Activated naive CD8-positive, alpha-beta T cell treated with anti-CD3 and anti-CD28 coated beads, Interleukin-2, amount 10 ng/mL, durations not matched to agents 7 days and 5 days (primary cell): ENCODE data around the gene ST6GALNAC3. TPM values are rescaled to one million over a fixed set of nuclear protein-coding genes. Genes with fewer than 3 reads are reported as not detected.

Source experiments
- ATAC-seq: fragments of 150-1000 bp; cut with Tn5 transposase; one replicate; pipeline ENCODE4 v1.10.0; 2021; ENCODE audit warnings: low read depth, moderate library complexity
- POLR2A ChIA-PET: fragments of 350-600 bp; sonication (Branson Sonifier 250); formaldehyde crosslinking; loops from one replicate; lab custom pipeline; 2021; ENCODE audit warnings: antibody characterized with exemption; lab: Charles Lee
- DNase-seq: peaks from one replicate; pipeline ENCODE4 v3.0.0; 2021
- H3K27ac Mint-ChIP-seq: one replicate; pipeline ENCODE4 v1.8.0; 2022; ENCODE audit warnings: mild to moderate bottlenecking, mixed read lengths
- H3K27me3 Mint-ChIP-seq: one replicate; pipeline ENCODE4 v1.8.0; 2022; ENCODE audit warnings: mild to moderate bottlenecking, moderate library complexity, mixed read lengths
- H3K36me3 Mint-ChIP-seq: one replicate; pipeline ENCODE4 v1.8.0; 2021; ENCODE audit warnings: mild to moderate bottlenecking, mixed read lengths
- H3K4me1 Mint-ChIP-seq: one replicate; pipeline ENCODE4 v1.8.0; 2021; ENCODE audit warnings: mixed read lengths
- H3K4me3 Mint-ChIP-seq: one replicate; pipeline ENCODE4 v1.8.0; 2022; ENCODE audit warnings: mild to moderate bottlenecking, moderate library complexity, mixed read lengths
- H3K9me3 Mint-ChIP-seq: one replicate; pipeline ENCODE4 v1.8.0; 2021; ENCODE audit warnings: mixed read lengths
- total RNA-seq, 2 experiments: library from RNA; stranded (reverse); gene quantifications; one replicate each; pipeline ENCODE4 v1.2.3, GENCODE V29; 2021

ST6GALNAC3 gene
- total RNA-seq, 2 experiments from 2014 or later, result 0.48 to 0.55 TPM

GRCh38 chr1:76053021-76053420, 21.5 kb upstream of the ST6GALNAC3 start:
- H3K36me3 Mint-ChIP-seq, result peaks cover 5% of the 10 kb centered on the region
- ATAC-seq (peak; percentile 65), DNase-seq (no peak)
- POLR2A ChIA-PET, result interaction anchor here (1.0 kb wide), 1 partner anchor 22 kb away, joined by 3 read pairs; the partner anchor contains the start of gene ST6GALNAC3
- H3K27ac Mint-ChIP-seq, result no peak overlapping the region
- no peak overlapping the region for H3K4me3 Mint-ChIP-seq
- peaks cover 11% of the 10 kb centered on the region for H3K27me3 Mint-ChIP-seq
- peaks cover 19% of the 10 kb centered on the region for H3K4me1 Mint-ChIP-seq
- H3K9me3 Mint-ChIP-seq, result peaks cover 5% of the 10 kb centered on the region

GRCh38 chr1:76054359-76054758, 20.2 kb upstream of the ST6GALNAC3 start:
- Mint-ChIP-seq H3K27ac (no peak overlapping the region), H3K4me3 (no peak overlapping the region), H3K36me3 (peaks cover 5% of the 10 kb centered on the region), H3K9me3 (peaks cover 5% of the 10 kb centered on the region), H3K27me3 (peaks cover 6% of the 10 kb centered on the region), H3K4me1 (peaks cover 19% of the 10 kb centered on the region)
- no peak for DNase-seq
- ATAC-seq, result no peak
- POLR2A ChIA-PET, result no interaction called here

GRCh38 chr1:76055987-76056386, 18.6 kb upstream of the ST6GALNAC3 start:
- ATAC-seq (no peak), DNase-seq (no peak)
- H3K27me3 Mint-ChIP-seq, result peaks cover 3% of the 10 kb centered on the region
- H3K36me3 Mint-ChIP-seq, result peaks cover 3% of the 10 kb centered on the region
- POLR2A ChIA-PET, result no interaction called here
- no peak overlapping the region for H3K4me3 Mint-ChIP-seq
- H3K4me1 Mint-ChIP-seq, result peaks cover 19% of the 10 kb centered on the region
- H3K9me3 Mint-ChIP-seq, result peaks cover 5% of the 10 kb centered on the region
- no peak overlapping the region for H3K27ac Mint-ChIP-seq

GRCh38 chr1:76059451-76059850, 15.1 kb upstream of the ST6GALNAC3 start:
- Mint-ChIP-seq H3K36me3 (peaks cover 3% of the 10 kb centered on the region), H3K27me3 (peaks cover 3% of the 10 kb centered on the region)
- DNase-seq, result no peak

GRCh38 chr1:76065270-76065669, 9.3 kb upstream of the ST6GALNAC3 start:
- POLR2A ChIA-PET, result no interaction called here
- H3K9me3 Mint-ChIP-seq, result no peaks in the 10 kb centered on the region
- H3K36me3 Mint-ChIP-seq, result no peaks in the 10 kb centered on the region
- no peak for DNase-seq
- no peaks in the 10 kb centered on the region for H3K4me1 Mint-ChIP-seq
- H3K27me3 Mint-ChIP-seq, result peaks cover 22% of the 10 kb centered on the region
- no peak for ATAC-seq
- no peak overlapping the region for H3K4me3 Mint-ChIP-seq
- H3K27ac Mint-ChIP-seq, result no peak overlapping the region

More at GRCh38 chr1:76059451-76059850, 15.1 kb upstream of the ST6GALNAC3 start:
- no peak overlapping the region for H3K27ac Mint-ChIP-seq
- no peak overlapping the region for H3K4me3 Mint-ChIP-seq
- H3K9me3 Mint-ChIP-seq, result peaks cover 3% of the 10 kb centered on the region
- POLR2A ChIA-PET, result no interaction called here
- ATAC-seq, result no peak
- peaks cover 4% of the 10 kb centered on the region for H3K4me1 Mint-ChIP-seq

GRCh38 chr1:76066394-76066793, 8.2 kb upstream of the ST6GALNAC3 start:
- ATAC-seq, result no peak
- Mint-ChIP-seq H3K36me3 (no peaks in the 10 kb centered on the region), H3K9me3 (no peaks in the 10 kb centered on the region), H3K4me1 (no peaks in the 10 kb centered on the region), H3K27ac (no peak overlapping the region), H3K27me3 (peaks cover 22% of the 10 kb centered on the region), H3K4me3 (no peak overlapping the region)
- no peak for DNase-seq
- POLR2A ChIA-PET, result no interaction called here

GRCh38 chr1:76068542-76068941, 6.0 kb upstream of the ST6GALNAC3 start:
- no peak overlapping the region for H3K27ac Mint-ChIP-seq
- peaks cover under 1% of the 10 kb centered on the region for H3K4me1 Mint-ChIP-seq
- no peaks in the 10 kb centered on the region for H3K36me3 Mint-ChIP-seq
- no peaks in the 10 kb centered on the region for H3K9me3 Mint-ChIP-seq
- no peak for DNase-seq
- H3K27me3 Mint-ChIP-seq, result peaks cover 28% of the 10 kb centered on the region
- ATAC-seq, result no peak
- POLR2A ChIA-PET, result no interaction called here
- no peak overlapping the region for H3K4me3 Mint-ChIP-seq

- no peaks in the 10 kb centered on the region for H3K36me3 Mint-ChIP-seq
- POLR2A ChIA-PET, result no interaction called here
- H3K27me3 Mint-ChIP-seq, result peaks cover 28% of the 10 kb centered on the region
These were observed 5.5 kb upstream of the ST6GALNAC3 start for GRCh38 chr1:76068953-76069561.

GRCh38 chr1:76070538-76070937, 4.0 kb upstream of the ST6GALNAC3 start:
- ATAC-seq, result no peak
- Mint-ChIP-seq H3K36me3 (no peaks in the 10 kb centered on the region), H3K4me1 (peaks cover 13% of the 10 kb centered on the region), H3K27ac (no peak overlapping the region), H3K27me3 (peaks cover 21% of the 10 kb centered on the region), H3K4me3 (no peak overlapping the region), H3K9me3 (no peaks in the 10 kb centered on the region)
- POLR2A ChIA-PET, result no interaction called here
- DNase-seq, result no peak

More at GRCh38 chr1:76068953-76069561, 5.5 kb upstream of the ST6GALNAC3 start:
- no peak for DNase-seq
- peaks cover 2% of the 10 kb centered on the region for H3K4me1 Mint-ChIP-seq
- no peaks in the 10 kb centered on the region for H3K9me3 Mint-ChIP-seq
- H3K27ac Mint-ChIP-seq, result no peak overlapping the region
- no peak for ATAC-seq
- H3K4me3 Mint-ChIP-seq, result no peak overlapping the region

- peaks cover 8% of the 10 kb centered on the region for H3K27me3 Mint-ChIP-seq
- H3K27ac Mint-ChIP-seq, result no peak overlapping the region
- H3K9me3 Mint-ChIP-seq, result no peaks in the 10 kb centered on the region
- H3K4me3 Mint-ChIP-seq, result peak overlapping the region; percentile 17
- peaks cover 21% of the 10 kb centered on the region for H3K4me1 Mint-ChIP-seq
- no peak for DNase-seq
- POLR2A ChIA-PET, result no interaction called here
- no peak for ATAC-seq
- H3K36me3 Mint-ChIP-seq, result no peaks in the 10 kb centered on the region
These were observed 1.1 kb upstream of the ST6GALNAC3 start for GRCh38 chr1:76073481-76073880.

- Mint-ChIP-seq H3K4me3 (peak overlapping the region; percentile 76), H3K27ac (no peak overlapping the region), H3K9me3 (no peaks in the 10 kb centered on the region), H3K27me3 (peaks cover 6% of the 10 kb centered on the region), H3K4me1 (peaks cover 27% of the 10 kb centered on the region), H3K36me3 (peaks cover 3% of the 10 kb centered on the region)
- ATAC-seq, result no peak
- POLR2A ChIA-PET, result interaction anchor here (0.9 kb wide), 1 partner anchor 22 kb away, joined by 3 read pairs; no protein-coding TSS in a partner anchor
- DNase-seq, result no peak
These were observed 593 bp downstream of the ST6GALNAC3 start for GRCh38 chr1:76075188-76075489.

- POLR2A ChIA-PET, result no interaction called here
- Mint-ChIP-seq H3K4me3 (peak overlapping the region; percentile 76), H3K9me3 (no peaks in the 10 kb centered on the region), H3K27ac (no peak overlapping the region), H3K27me3 (peaks cover 6% of the 10 kb centered on the region), H3K4me1 (peaks cover 30% of the 10 kb centered on the region), H3K36me3 (peaks cover 3% of the 10 kb centered on the region)
- no peak for ATAC-seq
- no peak for DNase-seq
These were observed 1.3 kb downstream of the ST6GALNAC3 start for GRCh38 chr1:76075877-76076276.

GRCh38 chr1:76079475-76080227, 5.1 kb downstream of the ST6GALNAC3 start:
- no peak for ATAC-seq
- H3K27ac Mint-ChIP-seq, result peak overlapping the region; percentile 24
- H3K27me3 Mint-ChIP-seq, result no peaks in the 10 kb centered on the region
- DNase-seq, result no peak
- H3K9me3 Mint-ChIP-seq, result no peaks in the 10 kb centered on the region
- H3K36me3 Mint-ChIP-seq, result peaks cover 3% of the 10 kb centered on the region
- H3K4me3 Mint-ChIP-seq, result no peak overlapping the region
- POLR2A ChIA-PET, result no interaction called here
- peaks cover 25% of the 10 kb centered on the region for H3K4me1 Mint-ChIP-seq

GRCh38 chr1:76080552-76081079, 6.1 kb downstream of the ST6GALNAC3 start:
- H3K27ac Mint-ChIP-seq, result no peak overlapping the region
- H3K36me3 Mint-ChIP-seq, result peaks cover 3% of the 10 kb centered on the region
- no peaks in the 10 kb centered on the region for H3K9me3 Mint-ChIP-seq
- peaks cover 16% of the 10 kb centered on the region for H3K4me1 Mint-ChIP-seq
- no peak overlapping the region for H3K4me3 Mint-ChIP-seq
- POLR2A ChIA-PET, result no interaction called here
- no peak for DNase-seq
- no peak for ATAC-seq
- no peaks in the 10 kb centered on the region for H3K27me3 Mint-ChIP-seq
